ENCODE results near the gene NFXL1.

- no peak for TF ChIP-seq EZH2 (IDR thresholded peaks at IDR 0.05; ENCODE audit: low read length)
- peak; percentile 76 to 87 (median 84) for TF ChIP-seq CTCF (optimal IDR thresholded peaks at IDR 0.05 in 1 of 3, IDR thresholded peaks at IDR 0.05 in 1 of 3, conservative IDR thresholded peaks at IDR 0.05 in 1 of 3; ENCODE audit: extremely low read depth in 1 of 3, insufficient read depth in 2 of 3, low read length in 3 of 3)
Observed at GRCh38 chr4:47926667-47927258, 12.4 kb upstream of the NFXL1 start.
